Measurements from ENCODE around the gene IFT172.

DNA sequence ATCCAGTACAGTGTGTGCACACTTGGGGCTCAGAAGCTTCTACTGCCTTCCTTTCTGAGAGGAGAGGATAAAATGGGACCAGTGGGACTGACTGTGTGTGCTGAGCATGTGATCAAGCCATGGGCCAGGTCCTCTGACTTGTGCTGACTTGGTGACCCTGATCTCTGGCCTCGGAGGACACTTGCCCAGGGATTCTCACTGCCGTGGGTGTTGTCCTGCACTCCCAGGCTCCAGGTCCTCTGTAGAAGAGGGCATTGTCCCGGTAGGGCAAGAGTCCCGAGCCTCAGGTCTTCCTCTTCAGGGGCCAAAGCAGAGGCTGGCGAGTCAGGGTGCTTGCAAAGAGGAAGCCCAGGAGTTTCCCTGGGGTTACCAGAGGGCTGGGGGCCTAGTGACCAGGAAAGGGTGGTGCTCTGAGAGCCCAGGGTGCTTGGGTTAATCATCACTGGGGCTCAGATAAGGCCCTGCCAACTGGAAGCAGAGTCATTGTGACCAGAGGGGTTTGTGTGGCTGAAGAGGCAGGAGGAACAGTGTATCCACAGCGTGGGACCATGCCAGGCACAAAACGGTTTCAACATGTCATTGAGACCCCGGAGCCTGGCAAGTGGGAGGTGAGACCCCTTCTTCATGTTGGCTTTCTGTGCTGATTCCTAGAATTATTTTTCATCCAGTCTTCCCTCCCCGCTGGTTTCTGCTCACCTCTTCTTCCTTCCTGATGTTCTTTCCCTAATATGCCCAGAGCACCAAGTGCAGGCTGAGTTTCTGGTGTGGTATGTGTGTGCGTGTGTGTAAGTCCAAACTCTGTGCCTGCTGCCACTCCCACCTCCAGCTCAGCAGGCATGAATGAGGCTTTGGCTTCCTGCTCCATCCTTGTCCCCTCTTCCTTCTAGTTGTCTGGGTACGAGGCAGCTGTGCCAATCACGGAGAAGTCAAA is 7.1 kb upstream of the IFT172 start, which contains the start of gene GCKR:
- TF ChIP-seq SP1 (IDR thresholded peaks at IDR 0.05; ENCODE audit: low read depth) (no peak), POLR2AphosphoS5 (IDR thresholded peaks at IDR 0.05; ENCODE audit: low read depth, low read length) (no peak)
- TF ChIP-seq, protein P1, sequence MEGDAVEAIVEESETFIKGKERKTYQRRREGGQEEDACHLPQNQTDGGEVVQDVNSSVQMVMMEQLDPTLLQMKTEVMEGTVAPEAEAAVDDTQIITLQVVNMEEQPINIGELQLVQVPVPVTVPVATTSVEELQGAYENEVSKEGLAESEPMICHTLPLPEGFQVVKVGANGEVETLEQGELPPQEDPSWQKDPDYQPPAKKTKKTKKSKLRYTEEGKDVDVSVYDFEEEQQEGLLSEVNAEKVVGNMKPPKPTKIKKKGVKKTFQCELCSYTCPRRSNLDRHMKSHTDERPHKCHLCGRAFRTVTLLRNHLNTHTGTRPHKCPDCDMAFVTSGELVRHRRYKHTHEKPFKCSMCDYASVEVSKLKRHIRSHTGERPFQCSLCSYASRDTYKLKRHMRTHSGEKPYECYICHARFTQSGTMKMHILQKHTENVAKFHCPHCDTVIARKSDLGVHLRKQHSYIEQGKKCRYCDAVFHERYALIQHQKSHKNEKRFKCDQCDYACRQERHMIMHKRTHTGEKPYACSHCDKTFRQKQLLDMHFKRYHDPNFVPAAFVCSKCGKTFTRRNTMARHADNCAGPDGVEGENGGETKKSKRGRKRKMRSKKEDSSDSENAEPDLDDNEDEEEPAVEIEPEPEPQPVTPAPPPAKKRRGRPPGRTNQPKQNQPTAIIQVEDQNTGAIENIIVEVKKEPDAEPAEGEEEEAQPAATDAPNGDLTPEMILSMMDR (IDR thresholded peaks at IDR 0.05 in 2 of 3, conservative IDR thresholded peaks at IDR 0.05 in 1 of 3; ENCODE audit: borderline replicate concordance in 1 of 3, insufficient read depth in 1 of 3, low read depth in 2 of 3, low read length in 2 of 3), result no peak

Data from HCT116 (cell line).